ENCODE measurements around the gene PLEKHG3.

Gene PLEKHG3

DNA sequence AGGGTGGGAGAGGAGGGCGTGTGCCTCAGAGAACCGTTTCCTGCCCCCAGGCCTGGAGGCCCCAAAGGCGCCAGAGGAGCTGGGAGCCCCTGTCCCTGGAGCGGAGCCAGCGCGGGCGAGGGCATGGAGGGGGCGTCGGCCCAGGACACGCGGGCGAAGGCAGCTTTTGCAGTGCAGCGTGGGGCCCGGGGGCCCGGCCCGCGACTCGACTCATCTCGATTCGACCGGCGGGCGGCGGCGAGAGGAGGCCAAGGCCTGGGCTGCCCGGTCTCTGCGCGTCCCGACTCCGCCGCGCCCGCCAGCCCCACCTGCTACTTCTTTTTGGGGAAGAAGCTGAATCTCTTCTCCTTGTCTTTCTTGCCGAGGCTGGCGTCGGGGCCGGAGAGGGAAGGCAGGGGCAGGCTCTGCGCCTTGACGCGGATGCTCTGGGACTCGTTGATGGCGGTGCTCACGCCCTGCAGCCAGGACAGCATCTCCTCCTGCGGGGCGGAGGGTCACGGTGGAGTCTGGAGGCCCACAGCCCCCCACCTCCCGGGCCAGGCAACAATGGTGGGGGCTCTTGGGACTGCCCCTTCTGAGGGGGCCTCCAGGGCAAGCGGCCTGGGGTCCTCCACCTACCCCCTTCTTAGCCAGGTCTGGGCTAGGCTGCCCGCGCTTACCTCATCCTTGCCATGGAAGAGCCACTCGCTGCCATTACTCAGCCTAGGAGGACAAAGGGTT lies 44.9 kb downstream of the PLEKHG3 start:
- Histone ChIP-seq H3K4me1 (ENCODE audit: control insufficient read depth in 1 of 2, insufficient read depth in 2 of 2, low read length in 2 of 2) (no peaks in the 10 kb centered on the region), H3K36me3 (ENCODE audit: control insufficient read depth in 1 of 2, insufficient read depth in 2 of 2, low read length in 2 of 2) (peaks cover 5 to 16% of the 10 kb centered on the region in 2 donors), H3K9ac (ENCODE audit: low read depth in 1 of 2, low read length in 2 of 2) (no peak overlapping the region), H3K27ac (ENCODE audit: low read depth, low read length) (no peak overlapping the region), H3K9me3 (ENCODE audit: control insufficient read depth in 1 of 2, low read length in 2 of 2) (no peaks in the 10 kb centered on the region), H3K4me3 (ENCODE audit: low read depth in 1 of 2, low read length in 2 of 2) (no peak overlapping the region), H3K27me3 (ENCODE audit: control insufficient read depth in 1 of 2, insufficient read depth in 2 of 2, low read length in 2 of 2) (no peaks in the 10 kb centered on the region)

DNA sequence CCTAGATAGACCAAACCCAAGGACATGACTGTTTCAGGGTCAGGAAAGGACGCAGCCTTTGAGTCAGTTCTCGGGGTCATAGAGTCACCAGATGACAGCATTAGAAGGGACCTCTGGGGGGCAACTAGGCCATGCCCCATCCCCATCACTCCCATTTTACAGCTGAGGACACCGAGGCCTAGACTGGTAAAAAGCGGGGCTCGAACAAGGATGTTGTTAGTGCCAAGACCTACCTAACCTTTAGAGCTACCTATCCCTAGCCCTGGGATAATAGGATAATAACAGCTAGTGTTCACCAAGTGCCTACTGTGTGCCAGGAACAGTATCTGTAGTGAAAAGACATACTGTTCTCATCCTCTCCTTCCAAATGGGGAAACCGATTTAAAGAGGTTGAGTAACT lies 48.7 kb downstream of the PLEKHG3 start:
- H3K36me3 ChIP-seq (ENCODE audit: control insufficient read depth in 1 of 2, insufficient read depth in 2 of 2, low read length in 2 of 2) = peaks cover 0 to 1% of the 10 kb centered on the region in 2 donors
- no peak overlapping the region for H3K27ac ChIP-seq (ENCODE audit: low read depth, low read length)

DNA sequence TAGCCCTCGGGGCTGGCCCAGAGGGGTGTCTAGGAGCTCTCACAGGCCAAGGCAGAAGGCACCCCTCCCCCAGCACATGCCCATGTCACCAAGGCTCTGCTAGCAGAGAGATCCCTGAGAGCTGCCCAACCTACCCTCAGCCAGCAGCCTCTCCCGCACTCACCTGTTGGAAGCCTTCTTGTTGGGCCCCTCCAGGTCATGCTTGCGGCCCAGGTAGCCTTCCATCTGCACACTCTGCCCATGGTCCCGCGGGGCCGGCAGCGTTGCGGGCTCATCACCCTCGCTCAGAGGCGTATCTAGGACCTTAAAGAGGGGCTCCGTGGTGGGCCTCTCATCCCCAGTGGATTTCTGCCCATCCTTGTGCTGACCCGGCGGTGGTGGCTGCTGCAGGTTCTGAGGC lies 49.1 kb downstream of the PLEKHG3 start:
- no peaks in the 10 kb centered on the region for H3K36me3 ChIP-seq (ENCODE audit: control insufficient read depth in 1 of 2, insufficient read depth in 2 of 2, low read length in 2 of 2)
- H3K4me3 ChIP-seq (ENCODE audit: low read depth in 1 of 2, low read length in 2 of 2) = no peak overlapping the region
- peaks cover 0 to 5% of the 10 kb centered on the region in 2 donors for H3K27me3 ChIP-seq (ENCODE audit: control insufficient read depth in 1 of 2, insufficient read depth in 2 of 2, low read length in 2 of 2)
- no peak overlapping the region for H3K9ac ChIP-seq (ENCODE audit: low read depth in 1 of 2, low read length in 2 of 2)
- H3K4me1 ChIP-seq (ENCODE audit: control insufficient read depth in 1 of 2, insufficient read depth in 2 of 2, low read length in 2 of 2) = peaks cover 28 to 31% of the 10 kb centered on the region in 2 donors
- H3K27ac ChIP-seq (ENCODE audit: low read depth, low read length) = no peak overlapping the region
- no peaks in the 10 kb centered on the region for H3K9me3 ChIP-seq (ENCODE audit: control insufficient read depth in 1 of 2, low read length in 2 of 2)

More for the DNA sequence above, 48.7 kb downstream of the PLEKHG3 start:
- Histone ChIP-seq H3K9ac (ENCODE audit: low read depth in 1 of 2, low read length in 2 of 2) (no peak overlapping the region), H3K9me3 (ENCODE audit: control insufficient read depth in 1 of 2, low read length in 2 of 2) (no peaks in the 10 kb centered on the region), H3K4me3 (ENCODE audit: low read depth in 1 of 2, low read length in 2 of 2) (no peak overlapping the region), H3K4me1 (ENCODE audit: control insufficient read depth in 1 of 2, insufficient read depth in 2 of 2, low read length in 2 of 2) (peaks cover 23 to 27% of the 10 kb centered on the region in 2 donors), H3K27me3 (ENCODE audit: control insufficient read depth in 1 of 2, insufficient read depth in 2 of 2, low read length in 2 of 2) (peaks cover 0 to 5% of the 10 kb centered on the region in 2 donors)

DNA sequence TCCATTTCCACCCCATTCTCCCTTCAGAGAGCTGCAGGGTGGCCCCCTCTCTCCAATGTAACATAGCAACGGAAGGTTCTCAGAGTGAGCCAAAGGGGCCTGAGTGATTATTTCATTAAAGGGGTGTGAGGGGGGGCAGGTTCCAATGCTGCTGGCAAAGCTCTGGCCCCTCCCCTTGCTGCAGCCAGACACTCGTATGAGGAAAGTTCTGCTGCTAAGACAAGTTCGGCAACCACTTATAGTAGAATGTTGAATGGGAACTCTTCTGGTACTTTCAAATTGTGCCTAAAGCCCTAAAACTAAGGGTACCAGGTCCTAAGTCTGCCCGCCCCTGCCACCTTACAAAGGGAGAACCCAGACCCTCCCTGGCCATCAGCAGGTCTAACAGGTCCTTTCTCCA lies 49.8 kb downstream of the PLEKHG3 start:
- Histone ChIP-seq H3K9ac (ENCODE audit: low read depth in 1 of 2, low read length in 2 of 2) (no peak overlapping the region), H3K36me3 (ENCODE audit: control insufficient read depth in 1 of 2, insufficient read depth in 2 of 2, low read length in 2 of 2) (no peaks in the 10 kb centered on the region), H3K4me1 (ENCODE audit: control insufficient read depth in 1 of 2, insufficient read depth in 2 of 2, low read length in 2 of 2) (peaks cover 31 to 38% of the 10 kb centered on the region in 2 donors), H3K27ac (ENCODE audit: low read depth, low read length) (no peak overlapping the region), H3K9me3 (ENCODE audit: control insufficient read depth in 1 of 2, low read length in 2 of 2) (no peaks in the 10 kb centered on the region), H3K4me3 (ENCODE audit: low read depth in 1 of 2, low read length in 2 of 2) (no peak overlapping the region), H3K27me3 (ENCODE audit: control insufficient read depth in 1 of 2, insufficient read depth in 2 of 2, low read length in 2 of 2) (peaks cover 0 to 5% of the 10 kb centered on the region in 2 donors)

DNA sequence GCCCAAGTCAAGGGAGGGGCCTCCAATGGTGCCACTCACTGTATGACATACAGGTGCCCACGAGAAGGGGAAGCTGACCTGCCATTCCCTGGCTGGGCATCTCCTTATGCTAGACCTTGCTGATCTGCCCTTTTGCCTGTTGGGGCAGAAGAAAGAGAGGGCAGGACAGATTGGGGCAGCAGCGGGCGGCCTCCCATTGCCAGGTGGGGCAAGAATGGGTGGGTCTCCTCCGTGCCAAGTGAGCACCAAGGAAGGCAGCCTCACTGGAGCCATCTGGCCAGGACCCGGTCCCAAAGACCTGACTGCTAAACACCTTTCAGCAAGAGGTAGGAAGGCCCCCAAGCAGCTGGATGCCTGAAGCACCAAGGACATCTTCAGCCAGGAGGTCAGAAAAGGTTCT lies 50.5 kb downstream of the PLEKHG3 start:
- no peak overlapping the region for H3K27ac ChIP-seq (ENCODE audit: low read depth, low read length)
- no peaks in the 10 kb centered on the region for H3K36me3 ChIP-seq (ENCODE audit: control insufficient read depth in 1 of 2, insufficient read depth in 2 of 2, low read length in 2 of 2)
- no peak overlapping the region for H3K4me3 ChIP-seq (ENCODE audit: low read depth in 1 of 2, low read length in 2 of 2)
- peaks cover 0 to 5% of the 10 kb centered on the region in 2 donors for H3K27me3 ChIP-seq (ENCODE audit: control insufficient read depth in 1 of 2, insufficient read depth in 2 of 2, low read length in 2 of 2)
- H3K9ac ChIP-seq (ENCODE audit: low read depth in 1 of 2, low read length in 2 of 2) = no peak overlapping the region
- H3K9me3 ChIP-seq (ENCODE audit: control insufficient read depth in 1 of 2, low read length in 2 of 2) = no peaks in the 10 kb centered on the region
- peaks cover 31 to 41% of the 10 kb centered on the region in 2 donors for H3K4me1 ChIP-seq (ENCODE audit: control insufficient read depth in 1 of 2, insufficient read depth in 2 of 2, low read length in 2 of 2)

DNA sequence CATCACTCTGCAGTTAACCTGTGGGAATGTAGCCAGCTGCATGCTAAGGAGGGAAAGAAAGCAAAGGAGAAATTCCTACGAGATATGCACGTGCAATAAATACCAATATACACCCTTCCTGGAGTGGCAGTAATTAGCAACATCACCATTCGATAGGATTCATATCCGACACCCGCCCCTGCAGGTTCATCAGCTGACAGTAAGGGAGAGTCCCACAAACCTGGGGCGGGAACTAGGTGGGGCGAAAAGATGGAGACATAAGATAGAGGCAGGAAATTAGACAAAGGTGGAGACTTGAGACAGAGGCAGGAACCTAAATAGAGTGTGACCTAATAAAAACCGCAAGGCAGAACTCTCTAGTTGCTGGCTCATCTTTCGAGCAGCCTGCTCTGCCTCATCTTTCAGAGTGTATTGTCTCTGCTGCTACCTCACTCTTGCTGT lies 51.6 kb downstream of the PLEKHG3 start:
- Histone ChIP-seq H3K9me3 (ENCODE audit: control insufficient read depth in 1 of 2, low read length in 2 of 2) (no peaks in the 10 kb centered on the region), H3K36me3 (ENCODE audit: control insufficient read depth in 1 of 2, insufficient read depth in 2 of 2, low read length in 2 of 2) (no peaks in the 10 kb centered on the region)

DNA sequence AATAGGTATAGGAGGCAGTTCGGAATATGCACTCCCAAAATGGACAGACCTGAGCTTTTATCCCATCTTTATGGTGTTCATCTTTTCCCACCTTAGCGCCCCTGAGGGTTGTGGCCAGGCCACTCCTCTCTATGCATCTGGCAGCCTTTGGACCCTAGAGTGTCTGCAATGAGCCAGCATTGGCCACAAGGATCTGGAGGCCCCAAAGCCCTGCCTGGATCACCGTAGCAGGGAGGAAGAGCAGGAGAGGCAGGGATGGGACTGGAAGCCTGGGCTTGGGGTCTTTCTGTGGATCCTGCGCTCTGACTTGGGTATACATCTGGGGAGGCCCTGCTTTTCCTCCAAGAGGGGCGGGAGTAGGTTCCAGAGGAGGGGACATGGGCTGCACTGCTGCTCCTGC lies 52.5 kb downstream of the PLEKHG3 start:
- H3K4me1 ChIP-seq (ENCODE audit: control insufficient read depth in 1 of 2, insufficient read depth in 2 of 2, low read length in 2 of 2) = peaks cover 40 to 47% of the 10 kb centered on the region in 2 donors
- no peak overlapping the region for H3K27ac ChIP-seq (ENCODE audit: low read depth, low read length)

More for the DNA sequence above, 51.6 kb downstream of the PLEKHG3 start:
- Histone ChIP-seq H3K4me1 (ENCODE audit: control insufficient read depth in 1 of 2, insufficient read depth in 2 of 2, low read length in 2 of 2) (peaks cover 31 to 41% of the 10 kb centered on the region in 2 donors), H3K4me3 (ENCODE audit: low read depth in 1 of 2, low read length in 2 of 2) (no peak overlapping the region), H3K27me3 (ENCODE audit: control insufficient read depth in 1 of 2, insufficient read depth in 2 of 2, low read length in 2 of 2) (peaks cover 4 to 5% of the 10 kb centered on the region in 2 donors), H3K27ac (ENCODE audit: low read depth, low read length) (no peak overlapping the region), H3K9ac (ENCODE audit: low read depth in 1 of 2, low read length in 2 of 2) (no peak overlapping the region)

DNA sequence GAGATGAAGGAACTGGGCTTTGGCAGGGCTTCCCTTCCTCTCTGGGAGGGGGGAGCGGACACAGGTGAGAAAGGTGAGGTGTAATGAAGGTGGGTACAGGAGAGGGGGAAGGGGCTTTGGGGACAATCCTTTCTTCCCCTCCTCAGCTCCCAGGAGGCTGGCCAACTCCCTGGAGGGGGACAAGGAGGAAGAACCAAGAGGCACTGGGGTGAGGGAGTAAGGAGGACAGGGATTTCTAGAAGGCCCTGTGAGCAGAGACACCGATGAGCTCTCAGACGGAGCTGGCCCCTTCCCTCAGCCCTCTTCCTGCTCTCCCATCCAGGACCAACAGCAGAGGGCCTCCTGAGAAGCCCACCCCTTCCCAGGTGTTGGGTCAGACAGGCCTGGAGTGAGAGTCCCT lies 53.4 kb downstream of the PLEKHG3 start:
- Histone ChIP-seq H3K27me3 (ENCODE audit: control insufficient read depth in 1 of 2, insufficient read depth in 2 of 2, low read length in 2 of 2) (peaks cover 5% of the 10 kb centered on the region in 2 donors), H3K4me3 (ENCODE audit: low read depth in 1 of 2, low read length in 2 of 2) (no peak overlapping the region), H3K27ac (ENCODE audit: low read depth, low read length) (no peak overlapping the region), H3K9me3 (ENCODE audit: control insufficient read depth in 1 of 2, low read length in 2 of 2) (no peaks in the 10 kb centered on the region), H3K36me3 (ENCODE audit: control insufficient read depth in 1 of 2, insufficient read depth in 2 of 2, low read length in 2 of 2) (no peaks in the 10 kb centered on the region), H3K4me1 (ENCODE audit: control insufficient read depth in 1 of 2, insufficient read depth in 2 of 2, low read length in 2 of 2) (peaks cover 49 to 56% of the 10 kb centered on the region in 2 donors), H3K9ac (ENCODE audit: low read depth in 1 of 2, low read length in 2 of 2) (no peak overlapping the region)

More for the DNA sequence above, 52.5 kb downstream of the PLEKHG3 start:
- Histone ChIP-seq H3K9ac (ENCODE audit: low read depth in 1 of 2, low read length in 2 of 2) (no peak overlapping the region), H3K27me3 (ENCODE audit: control insufficient read depth in 1 of 2, insufficient read depth in 2 of 2, low read length in 2 of 2) (peaks cover 5% of the 10 kb centered on the region in 2 donors), H3K36me3 (ENCODE audit: control insufficient read depth in 1 of 2, insufficient read depth in 2 of 2, low read length in 2 of 2) (no peaks in the 10 kb centered on the region), H3K9me3 (ENCODE audit: control insufficient read depth in 1 of 2, low read length in 2 of 2) (no peaks in the 10 kb centered on the region), H3K4me3 (ENCODE audit: low read depth in 1 of 2, low read length in 2 of 2) (no peak overlapping the region)

DNA sequence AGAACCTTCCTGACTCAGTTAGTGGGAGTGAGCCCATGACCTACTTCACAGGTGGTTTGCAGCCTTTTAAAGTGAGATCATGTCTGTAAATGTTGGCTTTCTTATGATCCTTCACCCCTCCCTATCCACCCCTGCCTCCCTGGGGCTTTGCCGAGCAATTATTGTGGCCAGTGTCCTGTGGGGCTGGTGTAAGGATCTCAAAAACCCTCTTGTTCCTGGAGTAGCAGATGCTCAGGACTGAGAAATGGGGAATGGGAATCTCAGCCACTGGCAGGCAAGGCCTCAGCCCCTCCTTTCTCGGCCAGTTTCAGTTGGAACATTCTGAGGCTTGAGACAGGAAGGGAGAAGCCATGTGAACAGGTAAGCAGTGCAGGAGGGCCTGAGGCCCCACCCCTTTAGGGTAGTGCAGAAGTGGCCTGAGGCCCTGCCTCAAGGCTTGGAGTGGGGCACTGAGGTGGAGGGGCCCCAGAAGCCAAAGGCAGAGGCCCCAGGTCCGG lies 53.8 kb downstream of the PLEKHG3 start:
- H3K4me3 ChIP-seq (ENCODE audit: low read depth in 1 of 2, low read length in 2 of 2) = no peak overlapping the region
- no peak overlapping the region for H3K9ac ChIP-seq (ENCODE audit: low read depth in 1 of 2, low read length in 2 of 2)
- no peaks in the 10 kb centered on the region for H3K9me3 ChIP-seq (ENCODE audit: control insufficient read depth in 1 of 2, low read length in 2 of 2)
- peaks cover 5% of the 10 kb centered on the region in 2 donors for H3K27me3 ChIP-seq (ENCODE audit: control insufficient read depth in 1 of 2, insufficient read depth in 2 of 2, low read length in 2 of 2)
- no peaks in the 10 kb centered on the region for H3K36me3 ChIP-seq (ENCODE audit: control insufficient read depth in 1 of 2, insufficient read depth in 2 of 2, low read length in 2 of 2)
- H3K4me1 ChIP-seq (ENCODE audit: control insufficient read depth in 1 of 2, insufficient read depth in 2 of 2, low read length in 2 of 2) = peaks cover 54 to 58% of the 10 kb centered on the region in 2 donors
- no peak overlapping the region for H3K27ac ChIP-seq (ENCODE audit: low read depth, low read length)

DNA sequence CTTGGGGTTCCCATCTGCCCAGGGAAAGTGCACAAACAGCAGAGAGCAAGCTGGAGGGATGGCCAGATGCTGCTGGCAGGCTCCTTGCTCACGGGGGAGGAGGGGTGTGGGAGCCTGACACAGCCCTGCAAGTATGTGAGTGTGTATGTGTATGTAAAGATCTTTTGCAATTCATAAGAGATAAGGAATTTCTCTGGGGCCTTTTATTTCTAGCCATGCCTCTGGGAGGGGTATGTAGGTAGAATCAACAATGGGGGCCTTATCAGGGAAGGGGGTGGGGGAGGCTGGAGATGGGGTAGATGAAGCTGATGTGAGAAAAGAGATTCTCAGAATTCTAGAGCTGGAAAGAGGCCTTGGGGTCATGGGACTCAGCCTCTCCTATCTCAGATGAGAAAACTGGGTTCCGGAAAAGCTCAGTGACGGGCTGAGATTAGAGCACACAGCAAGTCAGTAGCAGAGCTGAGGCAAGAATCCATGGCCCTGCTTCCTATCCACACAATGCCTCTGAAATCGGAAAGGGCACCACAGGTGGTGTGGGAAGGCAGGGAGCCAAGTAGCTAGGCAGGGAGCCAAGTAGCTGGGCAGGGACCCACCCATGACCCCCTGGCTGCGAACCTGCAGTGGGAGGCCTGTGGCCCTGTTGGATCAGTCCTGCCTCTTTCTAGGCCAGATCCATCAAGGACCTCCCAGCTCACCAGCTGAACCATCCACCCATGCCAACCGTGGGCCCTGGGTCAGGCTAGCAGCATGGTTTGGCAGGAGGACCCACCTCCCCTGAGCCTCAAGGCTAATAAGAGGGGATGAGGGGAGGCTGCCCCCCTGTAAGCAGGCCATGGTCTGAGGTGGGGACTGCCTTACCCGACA lies 54.7 kb downstream of the PLEKHG3 start:
- Histone ChIP-seq H3K27ac (ENCODE audit: low read depth, low read length) (no peak overlapping the region), H3K36me3 (ENCODE audit: control insufficient read depth in 1 of 2, insufficient read depth in 2 of 2, low read length in 2 of 2) (no peaks in the 10 kb centered on the region), H3K4me1 (ENCODE audit: control insufficient read depth in 1 of 2, insufficient read depth in 2 of 2, low read length in 2 of 2) (peaks cover 57 to 58% of the 10 kb centered on the region in 2 donors), H3K9me3 (ENCODE audit: control insufficient read depth in 1 of 2, low read length in 2 of 2) (no peaks in the 10 kb centered on the region), H3K9ac (ENCODE audit: low read depth in 1 of 2, low read length in 2 of 2) (no peak overlapping the region), H3K27me3 (ENCODE audit: control insufficient read depth in 1 of 2, insufficient read depth in 2 of 2, low read length in 2 of 2) (peaks cover 5% of the 10 kb centered on the region in 2 donors), H3K4me3 (ENCODE audit: low read depth in 1 of 2, low read length in 2 of 2) (no peak overlapping the region)

Data from duodenal mucosa (tissue), 2 donors.